GM19463 (cell line): ENCODE measurements around the gene SRL.

Experiments used
- ATAC-seq: cut with Tn5 transposase; IDR thresholded peaks from one replicate; pipeline ENCODE4 v1.9.1; 2021; ENCODE audit warnings: mild to moderate bottlenecking, moderate library complexity; ENCODE audit not compliant: unreplicated experiment

Gene SRL

DNA sequence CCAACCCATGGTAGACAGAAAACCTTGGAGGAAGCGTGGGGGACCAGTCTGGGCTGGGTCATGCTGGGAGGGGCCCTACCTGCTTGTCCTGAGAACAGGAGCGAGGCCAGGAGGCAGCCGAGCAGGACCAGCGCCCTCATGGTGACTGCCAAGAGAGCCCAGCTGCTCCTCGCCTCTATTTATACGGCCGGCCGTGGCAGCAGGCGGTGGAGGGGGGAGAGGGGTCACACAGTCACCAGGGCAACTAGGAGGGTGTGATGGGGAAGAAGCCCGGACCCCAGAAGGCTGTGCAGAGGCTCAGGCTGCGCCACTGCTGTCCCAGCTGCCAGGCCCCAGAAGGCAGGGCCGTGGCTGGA is at the start of gene SRL:
Gene SRL, minus strand, starts transcription at position 153 of the 356 bp plus-strand sequence. Its CDS starts 13 bp downstream, at position 140.
- ATAC-seq: no peak

DNA sequence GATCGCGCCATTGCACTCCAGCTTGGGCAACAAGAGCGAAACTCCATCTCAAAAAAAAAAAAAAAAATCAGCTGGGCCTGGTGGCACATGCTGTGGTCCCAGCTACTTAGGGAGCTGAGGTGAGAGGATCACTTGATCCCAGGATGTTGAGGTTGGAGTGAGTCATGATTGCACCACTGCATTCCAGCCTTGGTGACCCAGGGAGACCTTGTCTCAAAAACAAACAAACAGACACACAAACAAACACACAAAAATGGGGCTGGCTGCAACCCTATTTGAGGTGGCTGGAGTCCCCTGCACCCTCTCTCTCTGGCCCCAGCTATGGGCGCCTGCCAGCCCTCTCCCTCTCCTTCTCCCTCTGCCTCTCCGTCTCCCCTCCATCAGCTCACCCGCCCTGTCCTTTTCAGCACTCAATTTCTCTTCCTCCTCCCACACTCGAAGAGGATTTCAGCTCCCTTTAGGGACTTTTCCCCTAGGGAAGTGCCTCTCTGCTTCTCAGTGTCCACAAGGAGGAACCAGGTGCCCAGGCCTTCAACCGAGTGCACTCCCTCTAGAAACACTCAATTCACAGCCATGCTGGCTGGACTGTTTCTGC is 48.5 kb upstream of the SRL start:
- no peak for ATAC-seq

DNA sequence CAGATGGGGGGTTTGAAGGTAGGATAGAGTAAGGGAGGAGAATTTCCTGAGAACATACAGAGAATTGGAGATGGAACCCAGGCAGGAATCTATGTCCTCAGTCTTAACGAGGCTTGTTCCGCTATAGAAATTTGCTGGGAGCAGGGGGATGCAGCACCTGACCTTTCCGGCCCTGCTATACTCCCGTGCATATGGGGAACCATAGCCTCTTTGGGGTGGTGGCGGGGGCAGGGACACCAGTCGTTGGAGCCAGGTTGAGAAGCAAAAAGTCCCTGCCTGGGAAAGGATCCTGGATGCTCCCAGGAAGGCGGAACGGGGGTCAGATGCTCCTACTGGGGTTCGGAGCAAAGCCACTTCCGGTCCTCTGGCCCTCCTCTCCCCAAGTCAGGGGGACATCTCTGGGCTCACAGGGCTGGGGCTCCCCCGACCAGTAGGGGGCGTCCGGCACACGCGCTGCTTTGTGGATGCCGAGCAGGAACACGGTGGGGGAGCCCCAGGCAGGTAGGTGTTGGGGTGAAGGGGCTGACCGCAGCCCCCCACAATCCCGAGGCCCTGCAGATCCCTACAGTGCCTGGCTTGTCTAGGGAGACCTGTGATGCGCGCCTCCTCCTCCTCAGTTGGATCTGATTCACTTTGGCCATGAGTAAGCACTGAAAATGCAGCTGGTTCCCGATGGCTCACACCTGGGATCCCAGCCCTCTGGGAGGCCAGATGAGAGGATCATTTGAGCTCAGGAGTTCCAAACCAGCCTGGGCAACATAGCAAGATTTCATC is 46.5 kb upstream of the SRL start:
- peak; percentile 76 for ATAC-seq

DNA sequence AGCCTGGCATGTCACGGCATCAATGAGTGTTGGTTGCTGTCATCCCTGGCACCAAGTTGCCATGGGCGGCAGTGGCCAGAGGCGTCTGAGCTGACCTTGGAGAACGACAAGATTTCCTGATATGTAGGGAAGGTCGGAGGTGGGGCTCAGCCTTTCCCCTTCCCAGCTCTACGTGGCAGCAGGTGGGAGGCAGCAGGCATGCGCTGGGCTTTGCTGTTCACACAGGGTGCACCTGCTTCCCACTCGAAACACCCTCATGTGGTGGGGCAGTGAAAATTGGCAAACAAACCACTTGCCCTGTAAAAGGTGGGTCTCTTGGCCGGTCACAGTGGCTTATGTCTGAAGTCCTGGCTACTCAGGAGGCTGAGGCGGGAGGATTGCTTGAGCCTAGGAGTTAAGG is 43.3 kb upstream of the SRL start:
- ATAC-seq: no peak

DNA sequence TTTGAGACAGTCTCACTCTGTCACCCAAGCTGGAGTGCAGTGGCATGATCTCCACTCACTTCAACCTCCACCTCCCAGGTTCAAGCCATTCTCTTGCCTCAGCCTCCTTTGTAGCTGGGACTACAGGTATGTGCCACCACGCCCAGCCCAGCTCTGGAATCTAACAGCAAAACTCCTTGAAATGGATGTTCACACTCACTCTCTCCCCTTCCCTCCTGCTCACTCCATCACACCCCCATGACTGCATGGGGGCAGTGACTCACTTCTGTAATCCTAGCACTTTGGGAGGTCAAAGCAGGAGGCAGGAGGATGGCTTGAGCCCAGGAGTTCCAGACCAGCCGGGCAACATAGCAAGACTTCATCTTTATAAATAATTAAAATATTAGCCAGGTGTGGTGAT is 42.1 kb upstream of the SRL start:
- no peak for ATAC-seq

DNA sequence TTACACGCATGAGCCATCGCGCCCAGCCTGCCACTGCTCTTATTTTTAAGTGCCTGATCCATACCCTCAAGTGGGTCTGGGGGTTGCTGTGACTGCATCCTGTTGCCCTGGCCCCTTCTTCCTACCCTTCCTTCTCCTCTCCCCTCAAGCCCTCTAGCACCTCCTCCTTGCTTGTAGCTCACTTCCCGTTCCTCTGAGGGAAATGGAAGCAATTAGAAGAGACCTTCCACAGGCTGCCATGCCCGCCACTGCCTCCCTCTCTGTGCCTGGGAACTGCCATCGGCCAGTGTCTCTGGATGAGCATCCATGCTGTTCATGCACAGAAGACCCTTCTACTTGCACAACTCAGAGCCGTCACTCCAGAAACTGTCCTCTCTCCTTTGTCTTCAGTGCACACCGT is 41.6 kb upstream of the SRL start:
- ATAC-seq: no peak

DNA sequence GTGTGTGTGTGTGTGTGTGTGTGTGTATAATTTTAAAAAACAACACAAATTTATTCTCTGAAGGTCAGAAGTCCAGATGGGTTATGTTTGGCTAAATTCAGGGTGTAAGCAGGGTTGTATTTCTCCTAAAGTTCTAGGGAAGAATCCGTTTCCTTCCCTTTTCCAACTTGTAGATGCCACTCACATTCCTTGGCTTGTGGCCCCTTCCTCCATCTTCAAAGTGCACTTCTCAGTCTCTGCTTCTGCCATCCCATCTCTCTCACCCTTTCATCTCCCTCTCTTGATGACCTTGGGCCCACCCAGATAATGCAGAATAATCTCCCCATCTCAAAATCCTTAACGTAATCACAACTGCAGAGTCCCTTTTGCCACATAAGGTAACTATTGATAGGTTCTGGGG is 38.7 kb upstream of the SRL start:
- ATAC-seq: no peak

DNA sequence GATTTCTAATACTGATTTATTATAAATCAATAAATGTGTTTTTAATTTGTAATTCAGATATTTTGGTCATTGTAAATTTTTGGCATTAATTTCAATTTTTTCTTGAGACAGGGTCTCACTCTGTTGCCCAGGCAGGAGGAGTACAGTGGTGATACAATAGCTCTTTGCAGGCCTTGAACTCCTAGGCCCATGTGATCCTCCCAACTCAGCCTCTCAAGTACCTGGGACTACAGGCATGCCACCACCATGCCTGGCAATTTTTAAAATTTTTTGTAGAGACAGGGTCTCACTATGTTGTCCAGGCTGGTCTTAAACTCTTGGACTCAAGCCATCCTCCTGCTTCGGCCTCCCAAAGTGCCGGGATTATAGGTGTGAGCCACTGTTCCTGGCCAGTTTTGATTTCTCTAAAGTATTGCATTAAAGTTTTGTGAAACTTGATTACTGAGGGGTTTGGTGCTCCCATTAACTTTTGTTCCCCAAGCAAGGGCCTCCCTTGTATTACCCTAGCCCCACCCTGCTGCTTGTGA is 36.2 kb upstream of the SRL start:
- ATAC-seq: no peak

DNA sequence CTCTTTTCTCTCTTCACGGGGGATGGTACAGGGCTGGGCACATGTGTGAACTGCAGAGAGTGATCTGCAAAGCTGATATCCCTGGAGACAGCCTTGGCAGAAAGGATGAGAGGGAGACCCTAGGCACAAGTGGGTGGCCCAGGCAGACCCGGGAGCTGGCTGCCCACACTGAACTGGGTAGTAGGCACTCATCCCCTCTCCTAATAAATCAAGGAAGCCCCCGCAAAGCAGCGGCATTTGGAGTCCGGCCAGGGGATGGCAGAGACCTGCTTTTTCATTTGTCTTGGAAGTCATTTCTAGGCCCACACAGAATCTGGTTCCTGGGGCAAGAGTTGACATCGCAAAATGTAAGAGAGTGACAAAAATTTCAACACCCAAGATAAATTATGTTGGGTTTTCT is 34.0 kb upstream of the SRL start:
- no peak for ATAC-seq

DNA sequence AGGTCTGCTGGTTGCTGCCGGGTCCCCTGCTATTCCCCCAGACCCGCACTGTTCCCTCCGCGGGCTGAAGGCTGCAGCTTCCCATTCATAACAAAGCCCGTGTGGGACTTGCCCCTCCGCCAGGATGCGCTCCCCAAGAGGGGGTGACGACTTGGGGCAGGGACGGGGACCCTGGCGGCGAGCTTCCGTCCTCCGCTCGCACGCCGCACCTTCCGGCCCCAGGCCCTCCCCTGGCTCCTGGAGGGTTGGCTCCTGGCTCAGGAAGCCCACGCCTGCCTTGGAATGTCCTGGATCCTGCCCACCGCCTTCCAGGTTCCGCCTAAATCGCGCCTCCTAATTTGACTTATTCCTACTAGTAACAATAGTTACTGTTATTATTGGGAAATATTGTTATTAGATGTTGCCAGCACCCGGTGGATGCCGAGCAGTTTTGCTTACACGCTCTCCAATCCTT is 32.0 kb upstream of the SRL start:
- no peak for ATAC-seq

DNA sequence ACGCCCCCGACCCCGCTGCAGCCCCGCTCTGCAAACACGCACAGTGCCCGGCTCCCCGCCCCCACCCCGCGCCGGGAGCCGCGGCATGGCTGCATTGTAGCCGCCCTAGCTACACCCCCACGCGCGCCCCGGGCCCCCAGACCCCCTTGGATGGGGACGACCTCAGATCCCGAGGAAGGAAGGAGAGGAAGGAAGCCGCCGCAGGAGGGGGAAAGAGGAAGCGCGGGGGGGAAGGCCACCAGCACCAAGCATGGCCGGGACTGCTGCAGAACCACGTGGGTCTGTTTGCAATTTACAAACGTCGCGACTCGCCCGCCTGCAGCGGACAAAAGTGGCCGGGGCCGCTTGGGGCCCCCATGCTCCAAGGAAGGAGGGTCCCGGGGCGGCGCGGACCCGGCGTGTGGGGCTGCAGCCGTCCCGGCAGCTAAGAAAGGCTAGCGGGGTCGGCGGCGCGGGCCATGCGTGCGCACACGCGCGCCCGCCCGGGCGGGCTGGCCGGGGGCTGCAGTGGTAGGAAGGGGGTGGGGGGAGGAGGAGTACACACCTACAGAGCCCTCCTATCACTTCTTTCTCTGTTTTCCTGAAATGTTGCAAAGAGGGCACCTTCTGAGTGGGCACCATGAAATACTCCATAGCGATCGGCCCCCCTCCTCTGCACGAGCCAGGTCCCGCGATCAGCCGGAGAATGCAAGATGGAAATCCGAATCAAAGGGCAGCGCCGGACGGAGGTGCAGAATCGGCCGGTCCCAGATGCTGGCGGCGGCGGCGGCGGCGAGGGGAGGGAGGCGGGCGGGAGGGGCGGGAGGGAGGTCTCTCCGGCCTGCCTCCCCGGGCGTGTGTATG is 30.5 kb upstream of the SRL start:
- ATAC-seq: peak; percentile 6

DNA sequence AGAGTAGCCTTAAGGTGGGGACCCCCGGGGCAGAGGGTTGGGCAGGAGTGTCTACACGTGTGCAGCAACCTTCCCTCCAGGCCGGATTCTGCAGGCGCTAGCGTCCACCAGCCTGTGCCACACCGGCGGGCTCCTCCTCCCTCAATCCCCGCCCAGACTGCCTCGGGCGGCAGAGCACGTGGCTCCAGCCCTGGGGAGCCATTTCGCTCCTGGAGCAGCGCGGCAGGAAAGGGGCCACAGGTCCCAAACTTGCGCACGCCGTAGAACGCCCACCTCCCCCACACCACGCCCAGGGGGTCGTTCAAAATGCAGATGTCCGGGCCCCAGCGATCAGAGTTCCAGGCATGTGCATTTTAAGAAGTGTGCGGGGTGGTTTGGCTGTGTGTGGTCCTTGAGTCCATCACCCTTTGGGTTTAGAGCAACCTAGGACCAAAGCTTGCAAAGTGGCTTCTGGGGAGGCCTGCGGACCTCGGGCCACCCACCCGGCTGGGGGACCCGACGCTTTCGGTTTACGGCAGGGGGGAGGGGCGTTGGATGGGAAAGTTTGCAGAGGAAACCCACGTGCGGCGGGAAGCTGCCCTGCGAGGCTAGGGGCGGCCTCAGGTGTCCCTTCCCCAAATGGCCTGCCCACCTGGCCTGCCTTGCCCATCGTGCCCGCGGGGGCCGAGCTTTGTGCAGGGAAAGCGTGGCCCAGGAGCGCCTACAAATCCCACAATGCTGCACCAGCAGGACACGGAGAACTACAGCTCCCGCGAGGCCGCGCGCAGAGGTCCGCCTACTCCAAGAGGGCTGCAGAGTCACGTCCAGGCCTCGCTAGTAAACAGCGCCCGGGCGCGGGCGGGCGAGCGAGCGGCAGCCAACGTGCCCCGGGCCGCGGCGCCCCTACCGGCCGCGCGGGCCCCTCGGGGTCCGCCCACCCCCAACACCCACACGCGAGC is 29.6 kb upstream of the SRL start:
- ATAC-seq: peak; percentile 74

DNA sequence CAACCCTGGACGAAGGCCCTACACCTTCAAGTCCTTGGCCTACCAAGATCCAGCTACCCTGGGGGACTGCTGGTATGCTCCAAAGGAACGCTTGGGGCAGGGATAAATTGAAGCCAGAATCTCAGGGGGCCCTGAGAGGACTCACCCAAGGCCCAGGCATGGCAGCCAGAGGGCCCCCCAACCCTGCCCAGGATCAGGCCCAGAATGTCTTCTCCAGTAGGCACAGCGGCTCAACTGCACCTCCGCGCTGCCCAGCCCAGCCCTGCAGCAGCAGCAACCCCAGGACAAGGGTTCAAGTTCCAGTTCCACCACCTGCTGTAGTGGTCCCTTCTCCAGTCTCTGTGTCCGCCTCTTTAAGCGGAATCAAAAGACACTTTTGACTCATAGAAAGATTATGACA is 28.7 kb upstream of the SRL start:
- no peak for ATAC-seq

DNA sequence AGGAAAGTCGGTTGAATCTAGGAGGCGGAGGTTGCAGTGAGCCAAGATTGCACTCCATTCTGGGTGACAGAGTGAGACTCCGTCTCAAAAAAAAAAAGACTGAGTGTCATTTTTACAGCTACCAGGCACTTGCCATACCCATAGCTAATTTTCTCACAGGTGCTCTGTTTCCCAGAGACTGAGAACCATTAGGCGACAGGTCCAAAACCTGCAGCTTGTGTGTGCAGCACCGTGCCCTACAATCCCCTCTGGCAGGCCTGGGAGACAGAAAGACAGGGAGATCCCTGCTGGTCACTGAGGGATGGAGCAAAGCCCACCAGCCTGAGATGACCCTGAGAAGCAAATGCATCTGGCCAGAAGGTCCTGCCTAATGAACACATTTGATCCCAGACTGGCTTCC is 28.2 kb upstream of the SRL start:
- no peak for ATAC-seq

DNA sequence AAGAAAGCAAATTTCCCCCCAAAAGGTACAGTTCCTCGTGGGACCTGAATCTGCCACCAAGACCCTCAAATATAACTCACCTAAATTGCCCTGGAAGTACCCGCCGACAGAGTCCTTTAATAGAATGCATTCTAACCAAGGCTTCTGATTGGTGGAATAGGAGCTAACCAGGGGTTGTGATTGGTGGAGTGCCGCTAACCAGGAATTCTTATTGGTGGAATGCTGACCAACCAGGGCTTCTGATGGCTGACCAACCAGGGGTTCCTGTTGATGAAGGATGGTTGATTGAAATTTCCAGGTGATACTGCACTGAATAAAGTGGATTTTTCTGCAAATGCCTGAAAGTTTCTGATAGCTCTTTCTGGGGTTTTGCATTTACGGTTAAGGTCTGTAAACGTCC is 24.5 kb upstream of the SRL start:
- no peak for ATAC-seq

DNA sequence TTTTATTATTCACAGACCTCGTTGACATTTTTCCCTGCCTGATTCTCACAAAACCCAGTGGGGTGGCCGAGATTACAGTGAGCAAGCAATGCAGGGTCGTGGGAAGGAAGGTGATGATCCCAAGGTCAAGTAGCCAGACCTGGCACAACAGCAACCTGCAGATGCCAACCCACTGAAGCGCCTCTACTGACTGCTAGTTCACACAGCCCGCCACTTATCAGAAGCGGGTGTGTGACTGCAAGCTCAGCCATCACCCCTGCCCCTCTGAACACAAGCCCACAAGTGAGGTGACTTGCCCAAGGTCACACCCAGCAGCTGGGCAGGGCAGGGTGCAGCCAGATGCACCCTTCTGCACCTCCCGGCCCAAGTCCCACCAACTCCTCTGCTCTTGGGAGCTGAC is 23.8 kb upstream of the SRL start:
- ATAC-seq: no peak

DNA sequence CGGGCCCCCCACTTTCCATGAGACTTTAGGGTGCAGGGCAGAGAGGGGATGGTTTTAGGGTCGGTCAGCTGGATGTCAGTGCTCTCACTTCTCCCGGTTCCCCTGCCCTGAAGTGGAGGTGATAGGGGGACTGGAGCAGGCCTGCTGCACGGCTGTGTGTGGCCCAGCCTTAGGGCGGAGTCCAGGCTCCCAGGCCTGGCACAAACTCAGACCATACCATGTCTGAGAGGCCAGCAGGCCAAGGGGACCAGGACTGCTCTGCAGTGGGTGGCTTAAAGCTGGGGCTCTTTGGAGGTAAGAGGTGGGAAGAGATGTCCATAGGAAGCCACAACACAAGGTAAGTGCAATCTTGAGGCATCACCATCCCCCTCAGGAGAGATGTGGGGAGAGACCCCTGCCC is 22.7 kb upstream of the SRL start:
- no peak for ATAC-seq

DNA sequence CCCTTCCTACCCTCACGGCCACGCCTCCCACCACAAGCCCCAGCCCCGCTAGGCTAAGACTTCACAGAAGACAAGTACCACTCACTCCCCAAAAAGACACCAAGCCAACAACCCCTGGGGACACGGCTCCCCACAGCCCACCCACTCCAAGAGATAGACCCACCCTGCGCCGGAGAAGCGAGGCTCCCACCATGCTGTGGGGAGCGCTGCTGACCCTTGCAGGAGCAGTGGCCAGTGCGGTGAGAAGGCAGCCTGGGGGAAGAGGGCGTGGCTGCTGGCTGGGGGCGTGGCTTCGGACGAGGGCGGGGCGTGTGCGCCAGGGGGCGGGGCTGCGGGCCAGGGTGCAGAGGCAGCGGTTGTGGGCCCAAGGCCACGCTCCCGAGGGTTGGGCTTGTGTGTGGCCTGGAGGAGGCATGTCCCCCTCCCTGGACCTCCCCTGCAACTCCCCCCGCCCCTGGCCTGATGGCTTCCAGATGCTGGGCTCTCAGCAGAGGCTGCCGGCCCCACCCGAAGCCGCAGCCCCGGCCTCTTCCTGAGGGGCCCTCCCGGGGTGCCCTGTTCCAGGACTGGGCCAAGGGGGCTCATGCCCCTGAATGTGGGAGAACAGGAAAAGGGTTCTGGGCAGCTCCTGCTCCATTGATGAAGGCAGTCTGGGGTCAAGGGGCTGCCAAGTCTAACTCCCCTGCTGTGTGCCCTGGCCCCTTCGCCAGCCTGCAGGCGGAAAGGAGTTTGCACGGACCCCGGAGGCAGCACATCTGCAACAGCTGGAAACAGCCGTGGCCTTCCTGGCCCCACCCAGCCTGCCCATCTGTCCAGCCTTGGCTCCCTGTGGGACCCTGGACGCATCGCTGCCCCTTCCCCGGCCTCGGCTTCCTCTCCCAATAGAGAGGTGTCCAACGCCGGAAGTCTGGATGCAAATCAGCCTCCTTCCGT is 21.9 kb upstream of the SRL start:
- no peak for ATAC-seq

DNA sequence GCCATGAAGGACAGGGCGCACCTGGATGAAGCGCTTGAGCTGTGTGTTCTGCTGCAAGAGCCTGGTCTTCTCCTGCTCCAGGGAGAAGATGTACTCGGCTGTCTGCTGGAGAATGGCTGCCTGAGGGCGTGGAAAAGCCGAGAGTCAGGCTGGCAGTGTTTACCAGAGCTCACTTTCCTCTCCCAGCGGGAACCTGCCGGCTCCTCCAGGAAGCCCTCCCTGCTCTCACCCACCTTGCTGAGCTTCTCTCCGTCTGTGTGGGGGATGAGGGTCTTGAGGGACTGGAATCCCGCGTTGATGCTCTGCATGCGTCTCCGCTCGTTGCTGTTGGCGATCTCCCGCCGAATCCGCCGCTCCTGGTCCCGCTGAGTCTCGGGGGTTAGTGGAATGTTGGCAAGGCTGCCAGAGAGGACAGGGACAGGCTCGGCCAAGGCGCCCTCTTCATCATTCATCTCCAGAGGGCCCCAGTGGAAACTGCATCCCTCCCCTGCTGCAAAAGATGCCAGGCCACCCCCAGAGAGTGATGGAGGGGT is 20.5 kb upstream of the SRL start:
- no peak for ATAC-seq
